Measurements from ENCODE around the gene TRIM2. TPM values are rescaled to one million over a fixed set of nuclear protein-coding genes. Genes with fewer than 3 reads are reported as not detected.
A peak's percentile ranks its signal among the peaks of the same experiment; 100 is the strongest.

TRIM2 gene
- total and polyA plus RNA-seq, 2 of the 8 experiments (the other 6 are each of a cell fraction or from before 2014, with no cell fraction given): 34.0 to 59.8 TPM

DNA sequence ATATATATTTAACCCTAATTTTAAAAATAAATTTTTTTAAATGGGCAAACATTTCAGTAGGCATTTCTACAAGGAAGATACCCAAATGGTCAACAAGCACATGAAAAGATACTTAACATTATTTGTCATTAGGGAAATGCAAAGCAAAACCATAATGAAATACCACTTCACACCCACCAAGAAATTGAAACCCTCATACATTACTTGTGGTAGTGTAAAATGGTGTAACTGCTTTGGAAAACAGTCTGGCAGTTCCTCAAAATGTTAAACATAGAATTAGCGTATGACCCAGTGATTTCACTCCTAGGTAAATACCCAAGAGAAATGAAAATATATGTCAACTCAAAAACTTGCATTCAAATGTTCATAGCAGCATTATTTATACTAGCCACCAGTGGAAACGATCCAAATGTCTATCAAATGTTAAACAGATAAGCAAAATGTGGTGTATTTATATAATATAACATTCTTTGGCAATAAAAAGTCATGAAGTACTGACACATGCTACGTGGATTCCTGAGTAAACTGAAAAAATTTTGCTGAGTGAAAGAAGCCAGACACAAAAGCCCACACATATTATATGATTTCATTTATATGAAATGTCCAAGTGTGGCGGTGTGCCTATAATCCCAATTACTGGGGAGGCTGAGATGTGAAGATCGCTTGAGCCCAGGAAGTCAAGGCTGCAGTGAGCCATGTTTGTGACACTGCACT, 16.6 kb downstream of the TRIM2 start:
- 89% methylated on average over 5 of the region's 5 CpGs; no CpG with 5 or more reads in 1 of the 2 experiments for WGBS, 2 experiments (ENCODE audit: extremely low coverage in 1 of 2, insufficient coverage in 1 of 2, insufficient read length in 1 of 2, insufficient replicate concordance in 2 of 2, low coverage in 1 of 2, low lambda C conversion rate in 2 of 2, missing lambda C conversion rate in 1 of 2)
- FAIRE-seq (no peak), DNase-seq (ENCODE audit: low read depth in 1 of 2, low spot score in 2 of 2) (no peak)
- Histone ChIP-seq H3K79me1 (ENCODE audit: low read depth, low read length) (no peaks in the 10 kb centered on the region; the same call in 1 of the 2 replicates), H3K56ac (replicated peaks; ENCODE audit: insufficient read length, low read depth, low read length) (no peak overlapping the region), H2BK12ac (ENCODE audit: low read depth, low read length) (no peak overlapping the region), H2BK120ac (replicated peaks; ENCODE audit: low read depth, low read length) (no peak overlapping the region), H3K4ac (replicated peaks; ENCODE audit: insufficient read length, low read depth, low read length) (no peak overlapping the region), H2BK15ac (ENCODE audit: low read length) (no peak overlapping the region), H3K27me3 (replicated peaks in 1 of 4; ENCODE audit: control insufficient read depth in 3 of 4, extremely low read depth in 1 of 4, insufficient read depth in 3 of 4, low read length in 3 of 4) (peaks cover 0 to 10% (median 4%) of the 10 kb centered on the region in 4 experiments; a peak in 3 of 7 replicates), H3K14ac (ENCODE audit: insufficient read length) (no peak overlapping the region), H3K36me3 (ENCODE audit: control insufficient read depth in 2 of 4, insufficient read depth in 4 of 4, low read length in 3 of 4) (peaks cover 0 to 4% (median 0%) of the 10 kb centered on the region in 4 experiments; a peak in 2 of 8 replicates), H3K4me2 (ENCODE audit: insufficient read depth in 1 of 2, low read depth in 2 of 2, low read length in 2 of 2) (no peak overlapping the region; a peak in 1 of 4 replicates), H3K23ac (ENCODE audit: insufficient read length) (no peak overlapping the region), H3K4me3 (ENCODE audit: extremely low read depth in 1 of 4, insufficient read depth in 2 of 4, low read depth in 3 of 4, low read length in 4 of 4) (no peak overlapping the region), H4K91ac (replicated peaks; ENCODE audit: insufficient read length, low read length) (no peak overlapping the region), H3K27ac (ENCODE audit: low read depth, low read length) (no peak overlapping the region), H3K9ac (replicated peaks in 1 of 4; ENCODE audit: extremely low read depth in 1 of 4, low read depth in 3 of 4, low read length in 3 of 4) (no peak overlapping the region), H3K79me2 (ENCODE audit: control insufficient read depth in 1 of 2, insufficient read depth in 2 of 2, low read length in 2 of 2) (peaks cover 0 to 7% of the 10 kb centered on the region in 2 experiments; a peak in 1 of 4 replicates), H3K4me1 (replicated peaks in 1 of 4; ENCODE audit: control insufficient read depth in 3 of 4, insufficient read depth in 4 of 4, low read length in 3 of 4) (no peaks in the 10 kb centered on the region), H4K20me1 (replicated peaks in 1 of 2; ENCODE audit: control insufficient read depth in 1 of 2, insufficient read depth in 2 of 2, low read length in 2 of 2) (peaks cover 0 to 3% of the 10 kb centered on the region in 2 experiments), H4K5ac (ENCODE audit: insufficient read length, low read depth, low read length) (no peak overlapping the region), H3K23me2 (ENCODE audit: low read depth, low read length) (peaks cover 18% of the 10 kb centered on the region; the same call in 1 of the 2 replicates), H3K18ac (ENCODE audit: extremely low read depth, low read length) (no peak overlapping the region), H2AK5ac (ENCODE audit: low read depth, low read length) (0 out of 2 replicates have a peak overlapping the region, but pooled peaks have one; percentile 99), H2AFZ (ENCODE audit: low read length) (no peak overlapping the region), H3K9me3 (ENCODE audit: insufficient read depth in 2 of 2, low read depth in 1 of 2, low read length in 1 of 2) (0 out of 4 replicates have a peak, but pooled peaks cover 0 to 3% of the 10 kb centered on the region in 2 experiments), H2BK20ac (ENCODE audit: low read length) (no peak overlapping the region), H4K8ac (ENCODE audit: extremely low read depth, insufficient read depth, low read length) (no peak overlapping the region), H2BK5ac (ENCODE audit: low read depth, low read length) (no peak overlapping the region)
- ChIA-PET POLR2A (ENCODE audit: partially characterized antibody) (no interaction called here), CTCF (ENCODE audit: partially characterized antibody) (no interaction called here)
- TF ChIP-seq TBP (IDR thresholded peaks at IDR 0.05; ENCODE audit: low read depth, low read length): no peak
